ENCODE data around the gene C6orf120.

C6orf120 gene

GRCh38 chr6:169725125-169726048 lies 23.5 kb downstream of the C6orf120 start:
- DNase-seq, result no peak

GRCh38 chr6:169726049-169726400 lies 24.1 kb downstream of the C6orf120 start:
- no peak for DNase-seq

GRCh38 chr6:169726963-169727362 lies 25.0 kb downstream of the C6orf120 start:
- no peak for DNase-seq

- DNase-seq, result no peak
Measured at GRCh38 chr6:169729961-169730360, 28.0 kb downstream of the C6orf120 start.

- peak; percentile 22 for DNase-seq
Measured at GRCh38 chr6:169738204-169738975, 36.5 kb downstream of the C6orf120 start.

GRCh38 chr6:169738976-169739529 lies 37.1 kb downstream of the C6orf120 start:
- no peak for DNase-seq

- no peak for DNase-seq
Measured at GRCh38 chr6:169741344-169741743, 39.4 kb downstream of the C6orf120 start.

- no peak for DNase-seq
Measured at GRCh38 chr6:169745405-169745804, 43.5 kb downstream of the C6orf120 start.

- DNase-seq, result no peak
Measured at GRCh38 chr6:169746556-169746955, 44.6 kb downstream of the C6orf120 start.

- peak; percentile 95 for DNase-seq
Measured at GRCh38 chr6:169751242-169752073, 49.5 kb downstream of the C6orf120 start, which contains the start of the genes DYNLT2 and ERMARD. TSS of gene DYNLT2 (minus strand) at chr6:169751572. CDS start at chr6:169751458, 114 bp downstream. TSS of gene ERMARD (plus strand) at chr6:169751622. CDS start at chr6:169751658, 36 bp downstream.

GRCh38 chr6:169752074-169752623 lies 50.2 kb downstream of the C6orf120 start:
- DNase-seq, result no peak

Measured in NCI-H1436 (cell line).